Measurements from ENCODE around the gene A4GALT.
"Not testable (repeated sequence)": the region's sequence is repeated elsewhere in the genome, so short reads cannot be mapped to it uniquely, and the experiment has no call there.

Gene A4GALT

GRCh38 chr22:42752912-42753311 is 32.2 kb upstream of the A4GALT start:
- H3K27ac Mint-ChIP-seq, result no peak overlapping the region

GRCh38 chr22:42752230-42752746 is 31.6 kb upstream of the A4GALT start:
- Mint-ChIP-seq H3K27ac (no peak overlapping the region), H3K27me3 (ENCODE audit: low read depth) (no peaks in the 10 kb centered on the region)

More at GRCh38 chr22:42752912-42753311, 32.2 kb upstream of the A4GALT start:
- Mint-ChIP-seq H3K4me3 (no peak overlapping the region), H3K36me3 (ENCODE audit: low read depth) (no peaks in the 10 kb centered on the region), H3K4me1 (ENCODE audit: low read depth) (no peaks in the 10 kb centered on the region), H3K27me3 (ENCODE audit: low read depth) (no peaks in the 10 kb centered on the region), H3K9me3 (no peaks in the 10 kb centered on the region)

GRCh38 chr22:42750421-42750820 is 29.8 kb upstream of the A4GALT start:
- H3K9me3 Mint-ChIP-seq; H3K36me3 Mint-ChIP-seq (ENCODE audit: low read depth); H3K27me3 Mint-ChIP-seq (ENCODE audit: low read depth); H3K4me1 Mint-ChIP-seq (ENCODE audit: low read depth); H3K27ac Mint-ChIP-seq; H3K4me3 Mint-ChIP-seq: not testable (repeated sequence)

More at GRCh38 chr22:42752230-42752746, 31.6 kb upstream of the A4GALT start:
- Mint-ChIP-seq H3K9me3 (no peaks in the 10 kb centered on the region), H3K36me3 (ENCODE audit: low read depth) (no peaks in the 10 kb centered on the region), H3K4me3 (no peak overlapping the region), H3K4me1 (ENCODE audit: low read depth) (no peaks in the 10 kb centered on the region)

DNA sequence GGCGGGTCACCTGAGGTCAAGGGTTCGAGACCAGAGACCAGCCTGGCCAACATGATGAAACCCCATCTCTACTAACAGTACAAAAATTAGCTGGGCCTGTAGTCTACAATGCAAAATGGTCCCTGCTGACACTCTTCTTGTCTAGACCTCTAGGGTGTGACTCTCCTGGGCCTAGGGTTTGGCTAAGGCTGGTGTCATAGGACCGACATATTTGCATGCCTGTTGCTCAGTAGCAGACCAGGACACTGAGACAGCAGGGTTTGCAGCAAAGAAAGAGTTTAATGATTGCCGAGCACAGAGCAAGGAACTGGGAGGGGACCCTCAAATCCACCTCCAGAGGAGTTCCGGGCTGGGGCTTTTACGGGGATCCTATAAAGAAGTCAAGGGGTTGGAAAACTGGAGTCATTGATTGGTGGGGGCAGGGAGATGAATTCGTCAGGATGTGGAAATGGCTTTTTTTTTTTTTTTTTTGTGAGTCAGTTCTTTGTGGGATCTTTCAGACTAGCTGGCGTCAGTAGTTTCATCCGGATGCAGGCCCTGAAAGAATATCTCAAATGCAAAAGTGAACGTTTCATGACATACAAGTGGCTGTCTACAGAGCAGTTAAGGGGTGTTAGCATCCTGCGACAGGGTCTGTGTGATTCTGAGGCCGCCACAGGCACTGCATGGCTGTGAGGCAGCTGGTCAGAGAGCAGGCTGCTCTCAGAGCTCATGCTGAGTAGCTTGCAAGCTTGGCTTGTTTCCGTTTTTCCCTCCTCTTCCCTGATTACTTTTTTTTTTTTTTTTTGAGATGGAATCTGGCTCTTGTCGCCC is 27.2 kb upstream of the A4GALT start:
- H3K27me3 Mint-ChIP-seq (ENCODE audit: low read depth), result no peaks in the 10 kb centered on the region
- no peak overlapping the region for H3K27ac Mint-ChIP-seq
- H3K4me1 Mint-ChIP-seq (ENCODE audit: low read depth), result no peaks in the 10 kb centered on the region

GRCh38 chr22:42745118-42745517 is 24.4 kb upstream of the A4GALT start:
- H3K27me3 Mint-ChIP-seq (ENCODE audit: low read depth), result peaks cover 3% of the 10 kb centered on the region

More for the DNA sequence above, 27.2 kb upstream of the A4GALT start:
- H3K36me3 Mint-ChIP-seq (ENCODE audit: low read depth), result no peaks in the 10 kb centered on the region
- no peaks in the 10 kb centered on the region for H3K9me3 Mint-ChIP-seq
- no peak overlapping the region for H3K4me3 Mint-ChIP-seq

GRCh38 chr22:42743501-42743991 is 22.9 kb upstream of the A4GALT start:
- Mint-ChIP-seq H3K9me3 (no peaks in the 10 kb centered on the region), H3K27ac (no peak overlapping the region), H3K27me3 (ENCODE audit: low read depth) (peaks cover 3% of the 10 kb centered on the region), H3K4me3 (no peak overlapping the region), H3K4me1 (ENCODE audit: low read depth) (no peaks in the 10 kb centered on the region), H3K36me3 (ENCODE audit: low read depth) (no peaks in the 10 kb centered on the region)

More at GRCh38 chr22:42745118-42745517, 24.4 kb upstream of the A4GALT start:
- Mint-ChIP-seq H3K9me3 (no peaks in the 10 kb centered on the region), H3K27ac (no peak overlapping the region), H3K36me3 (ENCODE audit: low read depth) (no peaks in the 10 kb centered on the region), H3K4me1 (ENCODE audit: low read depth) (no peaks in the 10 kb centered on the region), H3K4me3 (no peak overlapping the region)

- Mint-ChIP-seq H3K4me1 (ENCODE audit: low read depth) (no peaks in the 10 kb centered on the region), H3K9me3 (no peaks in the 10 kb centered on the region), H3K27me3 (ENCODE audit: low read depth) (peaks cover 3% of the 10 kb centered on the region), H3K27ac (no peak overlapping the region), H3K4me3 (no peak overlapping the region), H3K36me3 (ENCODE audit: low read depth) (no peaks in the 10 kb centered on the region)
These were observed 22.3 kb upstream of the A4GALT start for GRCh38 chr22:42742940-42743339.

GRCh38 chr22:42740320-42740719 is 19.6 kb upstream of the A4GALT start:
- H3K4me3 Mint-ChIP-seq; H3K27ac Mint-ChIP-seq; H3K27me3 Mint-ChIP-seq (ENCODE audit: low read depth); H3K36me3 Mint-ChIP-seq (ENCODE audit: low read depth); H3K4me1 Mint-ChIP-seq (ENCODE audit: low read depth); H3K9me3 Mint-ChIP-seq: not testable (repeated sequence)

- H3K36me3 Mint-ChIP-seq (ENCODE audit: low read depth), result no peaks in the 10 kb centered on the region
- no peaks in the 10 kb centered on the region for H3K9me3 Mint-ChIP-seq
- H3K4me1 Mint-ChIP-seq (ENCODE audit: low read depth), result no peaks in the 10 kb centered on the region
- H3K27ac Mint-ChIP-seq, result no peak overlapping the region
- H3K27me3 Mint-ChIP-seq (ENCODE audit: low read depth), result no peaks in the 10 kb centered on the region
- no peak overlapping the region for H3K4me3 Mint-ChIP-seq
These were observed 13.7 kb upstream of the A4GALT start for GRCh38 chr22:42734406-42734805.

GRCh38 chr22:42733394-42733793 is 12.7 kb upstream of the A4GALT start:
- H3K27ac Mint-ChIP-seq; H3K4me3 Mint-ChIP-seq; H3K27me3 Mint-ChIP-seq (ENCODE audit: low read depth); H3K36me3 Mint-ChIP-seq (ENCODE audit: low read depth); H3K4me1 Mint-ChIP-seq (ENCODE audit: low read depth); H3K9me3 Mint-ChIP-seq: not testable (repeated sequence)

DNA sequence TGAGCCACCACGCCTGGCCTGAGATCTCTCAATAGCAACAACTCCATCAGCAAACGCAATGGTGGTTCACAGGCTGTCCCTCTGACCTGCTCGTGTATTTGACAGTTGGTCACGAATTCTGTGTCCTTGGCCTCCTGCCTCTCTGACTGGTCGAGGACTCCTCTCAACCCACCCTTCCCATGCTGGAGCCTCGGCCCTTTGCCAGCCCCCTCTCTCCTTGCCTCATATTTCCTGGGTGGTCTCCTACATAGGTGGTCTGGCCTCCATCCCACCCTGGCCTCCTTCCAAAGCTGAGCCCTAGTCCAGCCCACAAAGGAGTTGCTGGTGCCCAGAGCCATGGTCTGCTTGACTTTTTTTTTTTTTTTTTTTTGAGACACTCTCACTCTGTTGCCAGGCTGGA is 11.4 kb upstream of the A4GALT start:
- Mint-ChIP-seq H3K27ac (no peak overlapping the region), H3K36me3 (ENCODE audit: low read depth) (no peaks in the 10 kb centered on the region), H3K4me1 (ENCODE audit: low read depth) (no peaks in the 10 kb centered on the region), H3K9me3 (no peaks in the 10 kb centered on the region), H3K27me3 (ENCODE audit: low read depth) (no peaks in the 10 kb centered on the region), H3K4me3 (no peak overlapping the region)

DNA sequence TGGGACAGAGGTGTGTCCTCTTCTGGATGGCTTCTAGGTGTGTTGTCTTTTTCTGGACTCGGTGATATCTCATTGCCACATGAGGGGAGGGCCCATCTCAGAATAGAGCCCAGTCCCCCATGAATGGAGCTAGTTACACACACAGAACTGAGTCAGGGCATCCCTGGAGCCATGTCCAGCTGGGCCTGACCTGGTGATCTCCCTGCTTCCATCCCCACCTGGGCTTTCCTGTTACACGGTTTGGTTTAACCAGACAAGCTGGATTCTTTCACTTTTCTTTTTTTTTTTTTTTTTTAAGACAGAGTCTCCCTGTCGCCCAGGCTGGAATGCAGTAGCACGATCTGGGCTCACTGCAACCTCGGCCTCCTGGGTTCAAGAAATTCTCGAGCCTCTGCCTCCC is 6.1 kb upstream of the A4GALT start:
- H3K27ac Mint-ChIP-seq, result no peak overlapping the region
- no peak overlapping the region for H3K4me3 Mint-ChIP-seq
- no peaks in the 10 kb centered on the region for H3K36me3 Mint-ChIP-seq (ENCODE audit: low read depth)
- H3K27me3 Mint-ChIP-seq (ENCODE audit: low read depth), result peaks cover 17% of the 10 kb centered on the region
- H3K4me1 Mint-ChIP-seq (ENCODE audit: low read depth), result peaks cover under 1% of the 10 kb centered on the region
- no peaks in the 10 kb centered on the region for H3K9me3 Mint-ChIP-seq

DNA sequence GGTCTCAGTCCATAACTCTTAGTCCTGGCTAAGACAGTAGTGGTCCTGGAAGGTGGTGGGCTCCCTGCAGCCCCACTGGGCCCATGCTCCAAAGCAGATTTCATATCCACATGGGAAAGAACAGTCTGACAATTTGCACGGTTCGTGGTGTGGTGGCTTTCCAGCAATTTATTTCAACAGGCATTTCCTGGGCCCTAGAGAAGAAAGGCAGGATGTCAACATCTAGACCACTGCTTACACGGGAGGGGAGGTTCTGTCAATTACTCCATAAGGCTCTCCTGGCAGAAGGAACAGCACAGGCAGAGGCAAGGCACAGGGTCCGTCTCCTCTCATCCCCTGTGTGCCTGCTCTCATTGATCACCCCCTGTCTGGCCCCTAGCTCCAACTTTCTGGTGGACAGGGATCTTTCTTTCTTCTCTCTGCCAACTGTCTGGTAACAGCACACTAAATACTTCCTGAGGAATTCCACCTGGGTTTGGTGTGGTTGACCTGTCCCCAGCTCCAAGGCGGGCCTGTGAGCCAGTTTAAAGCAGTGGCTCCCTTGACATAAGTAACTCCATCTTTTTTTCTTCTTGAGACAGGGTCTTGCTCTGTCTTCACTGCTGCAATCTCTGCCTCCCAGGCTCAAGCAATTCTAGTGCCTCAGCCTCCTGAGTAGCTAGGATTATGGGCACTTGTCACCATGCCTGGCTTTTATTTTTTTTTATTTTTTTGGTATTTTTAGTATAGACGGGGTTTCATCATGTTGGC is 5.1 kb upstream of the A4GALT start:
- Mint-ChIP-seq H3K4me3 (no peak overlapping the region), H3K9me3 (no peaks in the 10 kb centered on the region), H3K4me1 (ENCODE audit: low read depth) (peaks cover 8% of the 10 kb centered on the region), H3K27me3 (ENCODE audit: low read depth) (peaks cover 27% of the 10 kb centered on the region), H3K36me3 (ENCODE audit: low read depth) (no peaks in the 10 kb centered on the region), H3K27ac (no peak overlapping the region)

DNA sequence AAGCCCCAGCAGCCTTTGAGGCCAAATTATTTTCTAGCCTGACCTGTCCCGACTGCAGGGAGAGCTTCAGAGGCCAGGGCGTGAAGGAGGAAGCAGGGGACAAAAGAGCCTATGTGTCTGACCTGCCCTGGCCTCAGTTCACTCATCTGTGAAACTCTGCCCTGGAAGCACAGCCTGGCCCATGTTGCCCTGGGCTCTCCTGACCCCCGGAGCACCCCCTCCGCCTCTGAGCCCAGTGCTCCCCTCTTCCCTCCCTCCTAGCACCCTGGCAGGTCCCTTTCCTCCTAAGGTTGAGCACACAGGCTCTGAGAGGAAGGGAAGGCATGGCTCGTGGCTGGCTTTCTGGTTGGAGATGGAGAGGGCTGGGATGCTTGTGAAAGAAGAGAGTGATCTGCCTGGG is 3.4 kb upstream of the A4GALT start:
- H3K36me3 Mint-ChIP-seq (ENCODE audit: low read depth), result no peaks in the 10 kb centered on the region
- H3K4me3 Mint-ChIP-seq, result no peak overlapping the region
- H3K27ac Mint-ChIP-seq, result no peak overlapping the region
- H3K9me3 Mint-ChIP-seq, result no peaks in the 10 kb centered on the region
- peaks cover 14% of the 10 kb centered on the region for H3K4me1 Mint-ChIP-seq (ENCODE audit: low read depth)
- peaks cover 36% of the 10 kb centered on the region for H3K27me3 Mint-ChIP-seq (ENCODE audit: low read depth)

- H3K4me1 Mint-ChIP-seq (ENCODE audit: low read depth), result peaks cover 14% of the 10 kb centered on the region
These were observed 370 bp upstream of the A4GALT start for GRCh38 chr22:42721045-42721434.

More at GRCh38 chr22:42721045-42721434, 370 bp upstream of the A4GALT start:
- Mint-ChIP-seq H3K9me3 (no peaks in the 10 kb centered on the region), H3K27ac (no peak overlapping the region), H3K27me3 (ENCODE audit: low read depth) (peaks cover 56% of the 10 kb centered on the region), H3K4me3 (peak overlapping the region; percentile 62), H3K36me3 (ENCODE audit: low read depth) (no peaks in the 10 kb centered on the region)
